ENCODE data around the gene FAM20B. TPM values are rescaled to one million over a fixed set of nuclear protein-coding genes. Genes with fewer than 3 reads are reported as not detected.

FAM20B gene
- total RNA-seq, 1 experiment from 2014 or later = 35.4 TPM

- H3K4me3 Mint-ChIP-seq = no peak overlapping the region
- H3K79me2 ChIP-seq (ENCODE audit: insufficient read depth, low read length) = no peaks in the 10 kb centered on the region
- no peak overlapping the region for H3K56ac ChIP-seq (ENCODE audit: insufficient read length, low read depth, low read length)
- no peak overlapping the region for H2BK12ac ChIP-seq (ENCODE audit: insufficient read length, low read depth, low read length)
- no peaks in the 10 kb centered on the region for H3K23me2 ChIP-seq (ENCODE audit: insufficient read length, low read depth, low read length, poor library complexity, severe bottlenecking)
- no peak overlapping the region for H2BK5ac ChIP-seq (ENCODE audit: insufficient read length, low read length)
- no peak overlapping the region for H3K4me2 ChIP-seq (ENCODE audit: insufficient read depth, insufficient read length, low read length)
- no peak overlapping the region for H3K4ac ChIP-seq (ENCODE audit: low read depth, low read length)
- no peaks in the 10 kb centered on the region for H3K9me3 ChIP-seq (ENCODE audit: control insufficient read depth, low read depth, low read length)
- H2BK20ac ChIP-seq (ENCODE audit: low read depth, low read length, poor library complexity, severe bottlenecking) = no peak overlapping the region
- no peak overlapping the region for H2AK5ac ChIP-seq (ENCODE audit: insufficient read length, low read length)
- no peak overlapping the region for H2AFZ ChIP-seq (ENCODE audit: low read length)
- no peak for DNase-seq
- no peaks in the 10 kb centered on the region; a peak in 1 of 5 replicates for H3K9me3 Mint-ChIP-seq
- no peak overlapping the region for H3K18ac ChIP-seq (ENCODE audit: insufficient read length, low read depth, low read length)
- no peaks in the 10 kb centered on the region for H3K27me3 Mint-ChIP-seq (ENCODE audit: low read depth)
- no peak overlapping the region for H3K23ac ChIP-seq (ENCODE audit: insufficient read length, low read depth, low read length)
- peaks cover 3% of the 10 kb centered on the region; the same call in 1 of the 2 replicates for H3K4me1 ChIP-seq (ENCODE audit: insufficient read depth, low read length)
- no peaks in the 10 kb centered on the region for H4K20me1 ChIP-seq (ENCODE audit: control insufficient read depth, insufficient read depth, insufficient read length)
- no peak for TF ChIP-seq CTCF (conservative IDR thresholded peaks at IDR 0.05)
- no peak overlapping the region for H4K5ac ChIP-seq (ENCODE audit: insufficient read length, low read depth, low read length)
- H4K8ac ChIP-seq (replicated peaks; ENCODE audit: insufficient read length, low read depth, low read length) = no peak overlapping the region
- H2BK15ac ChIP-seq (ENCODE audit: low read depth, low read length) = no peak overlapping the region
- H3K36me3 Mint-ChIP-seq (ENCODE audit: insufficient read depth in 1 of 3, low read depth in 3 of 3) = peaks cover 23 to 77% (median 60%) of the 10 kb centered on the region in 3 experiments; a peak in 6 of 7 replicates
- H3K27ac ChIP-seq (ENCODE audit: insufficient read length, low read depth, low read length) = no peak overlapping the region
- no peak overlapping the region for H2BK120ac ChIP-seq (ENCODE audit: low read depth, low read length, poor library complexity, severe bottlenecking)
- peaks cover 9 to 13% of the 10 kb centered on the region in 2 experiments for H3K4me1 Mint-ChIP-seq
- no peaks in the 10 kb centered on the region for H3K79me1 ChIP-seq (ENCODE audit: insufficient read depth, low read depth, low read length, poor library complexity, severe bottlenecking)
- no peaks in the 10 kb centered on the region for H3K27me3 ChIP-seq (ENCODE audit: insufficient read depth, low read length)
- H3K14ac ChIP-seq (ENCODE audit: insufficient read depth, low read length) = no peak overlapping the region
- H3T11ph ChIP-seq (ENCODE audit: low read length) = no peak overlapping the region
- no peak overlapping the region for H3K9ac ChIP-seq (ENCODE audit: extremely low read depth, insufficient read length, low read length)
- no CpG with 5 or more reads among the region's 4 CpGs for WGBS (ENCODE audit: extremely low coverage, insufficient read length, low lambda C conversion rate)
- H3K27ac Mint-ChIP-seq = no peak overlapping the region
- no peak overlapping the region for H4K91ac ChIP-seq (ENCODE audit: insufficient read length, low read depth, low read length)
Observed at GRCh38 chr1:179095377-179095776, 69.7 kb downstream of the FAM20B start.

Measured in H9 (cell line).